Measurements from ENCODE around the gene HOGA1. TPM values are rescaled to one million over a fixed set of nuclear protein-coding genes. Genes with fewer than 3 reads are reported as not detected.

The HOGA1 gene
- total RNA-seq (2014; rRNA removed; shearing (Covaris generic); ENCODE audit: low replicate concordance) = 0.79 TPM in 1 of 2 replicates, not detected in the other

GRCh38 chr10:97584060-97584797 lies at the start of gene HOGA1:
HOGA1 (plus strand) TSS chr10:97584389; CDS start chr10:97584704, 315 bp downstream.
- no peaks in the 10 kb centered on the region for H3K27me3 ChIP-seq (ENCODE audit: low read length)
- no peak within 1 kb of the TSS for H3K9ac ChIP-seq (ENCODE audit: low read length)
- H3K27ac ChIP-seq (ENCODE audit: low read length) = no peak within 1 kb of the TSS
- H2AFZ ChIP-seq (ENCODE audit: low read length) = no peak within 1 kb of the TSS; the same call in 1 of the 2 replicates
- DNase-seq = peak; percentile 60
- H3K4me1 ChIP-seq (ENCODE audit: low read length) = no peaks in the 10 kb centered on the region
- no peaks in the 10 kb centered on the region for H3K9me3 ChIP-seq (ENCODE audit: low read length)
- H3K4me3 ChIP-seq (ENCODE audit: low read length) = no peak within 1 kb of the TSS
- H3K36me3 ChIP-seq (ENCODE audit: insufficient read depth, low read length) = no peaks in the 10 kb centered on the region
- no peaks in the 10 kb centered on the region for H3K9me2 ChIP-seq (replicated peaks; ENCODE audit: insufficient read depth, low read length)
- no peaks in the 10 kb centered on the region for H4K20me1 ChIP-seq (ENCODE audit: insufficient read depth, low read depth, low read length)
- H3K79me2 ChIP-seq (ENCODE audit: low read length) = no peaks in the 10 kb centered on the region
- H3K4me2 ChIP-seq (ENCODE audit: low read depth, low read length, poor library complexity, severe bottlenecking) = no peak within 1 kb of the TSS

GRCh38 chr10:97534746-97535367 lies 49.3 kb upstream of the HOGA1 start:
- no peak overlapping the region for H3K4me3 ChIP-seq (ENCODE audit: low read length)
- H3K4me2 ChIP-seq (ENCODE audit: low read depth, low read length, poor library complexity, severe bottlenecking) = no peak overlapping the region
- no peaks in the 10 kb centered on the region for H3K79me2 ChIP-seq (ENCODE audit: low read length)

GRCh38 chr10:97537186-97537869 lies 46.9 kb upstream of the HOGA1 start:
- H3K4me3 ChIP-seq (ENCODE audit: low read length) = no peak overlapping the region
- no peaks in the 10 kb centered on the region for H3K36me3 ChIP-seq (ENCODE audit: insufficient read depth, low read length)
- H3K4me1 ChIP-seq (ENCODE audit: low read length) = no peaks in the 10 kb centered on the region
- H3K79me2 ChIP-seq (ENCODE audit: low read length) = no peaks in the 10 kb centered on the region
- DNase-seq = no peak
- no peaks in the 10 kb centered on the region for H3K9me3 ChIP-seq (ENCODE audit: low read length)
- H4K20me1 ChIP-seq (ENCODE audit: insufficient read depth, low read depth, low read length) = no peaks in the 10 kb centered on the region
- no peaks in the 10 kb centered on the region for H3K27me3 ChIP-seq (ENCODE audit: low read length)
- H2AFZ ChIP-seq (ENCODE audit: low read length) = no peak overlapping the region
- H3K9me2 ChIP-seq (replicated peaks; ENCODE audit: insufficient read depth, low read length) = no peaks in the 10 kb centered on the region
- no peak overlapping the region for H3K9ac ChIP-seq (ENCODE audit: low read length)
- no peak overlapping the region for H3K27ac ChIP-seq (ENCODE audit: low read length)
- no peak overlapping the region for H3K4me2 ChIP-seq (ENCODE audit: low read depth, low read length, poor library complexity, severe bottlenecking)

More at GRCh38 chr10:97534746-97535367, 49.3 kb upstream of the HOGA1 start:
- Histone ChIP-seq H2AFZ (ENCODE audit: low read length) (no peak overlapping the region), H3K4me1 (ENCODE audit: low read length) (no peaks in the 10 kb centered on the region), H3K9me3 (ENCODE audit: low read length) (no peaks in the 10 kb centered on the region), H3K9ac (ENCODE audit: low read length) (no peak overlapping the region), H3K9me2 (replicated peaks; ENCODE audit: insufficient read depth, low read length) (no peaks in the 10 kb centered on the region), H3K27ac (ENCODE audit: low read length) (no peak overlapping the region), H4K20me1 (ENCODE audit: insufficient read depth, low read depth, low read length) (no peaks in the 10 kb centered on the region), H3K27me3 (ENCODE audit: low read length) (no peaks in the 10 kb centered on the region), H3K36me3 (ENCODE audit: insufficient read depth, low read length) (no peaks in the 10 kb centered on the region)
- peak; percentile 68 for DNase-seq

GRCh38 chr10:97538411-97538810 lies 45.8 kb upstream of the HOGA1 start:
- no peaks in the 10 kb centered on the region for H3K27me3 ChIP-seq (ENCODE audit: low read length)
- H2AFZ ChIP-seq (ENCODE audit: low read length) = no peak overlapping the region
- H3K4me3 ChIP-seq (ENCODE audit: low read length) = no peak overlapping the region
- no peaks in the 10 kb centered on the region; the same call in 1 of the 2 replicates for H3K4me1 ChIP-seq (ENCODE audit: low read length)
- no peak for DNase-seq
- H3K36me3 ChIP-seq (ENCODE audit: insufficient read depth, low read length) = no peaks in the 10 kb centered on the region
- H3K9me3 ChIP-seq (ENCODE audit: low read length) = no peaks in the 10 kb centered on the region
- no peaks in the 10 kb centered on the region for H3K9me2 ChIP-seq (replicated peaks; ENCODE audit: insufficient read depth, low read length)
- no peak overlapping the region for H3K9ac ChIP-seq (ENCODE audit: low read length)
- H4K20me1 ChIP-seq (ENCODE audit: insufficient read depth, low read depth, low read length) = no peaks in the 10 kb centered on the region
- H3K79me2 ChIP-seq (ENCODE audit: low read length) = no peaks in the 10 kb centered on the region
- H3K4me2 ChIP-seq (ENCODE audit: low read depth, low read length, poor library complexity, severe bottlenecking) = no peak overlapping the region
- no peak overlapping the region for H3K27ac ChIP-seq (ENCODE audit: low read length)

- Histone ChIP-seq H2AFZ (ENCODE audit: low read length) (no peak overlapping the region), H4K20me1 (ENCODE audit: insufficient read depth, low read depth, low read length) (no peaks in the 10 kb centered on the region), H3K79me2 (ENCODE audit: low read length) (no peaks in the 10 kb centered on the region), H3K27ac (ENCODE audit: low read length) (no peak overlapping the region), H3K9ac (ENCODE audit: low read length) (no peak overlapping the region), H3K27me3 (ENCODE audit: low read length) (no peaks in the 10 kb centered on the region), H3K4me2 (ENCODE audit: low read depth, low read length, poor library complexity, severe bottlenecking) (no peak overlapping the region), H3K4me3 (ENCODE audit: low read length) (no peak overlapping the region), H3K9me3 (ENCODE audit: low read length) (no peaks in the 10 kb centered on the region), H3K4me1 (ENCODE audit: low read length) (no peaks in the 10 kb centered on the region; the same call in 1 of the 2 replicates), H3K36me3 (ENCODE audit: insufficient read depth, low read length) (no peaks in the 10 kb centered on the region), H3K9me2 (replicated peaks; ENCODE audit: insufficient read depth, low read length) (no peaks in the 10 kb centered on the region)
- no peak for DNase-seq
These were observed 45.4 kb upstream of the HOGA1 start for GRCh38 chr10:97538839-97539238.

- Histone ChIP-seq H2AFZ (ENCODE audit: low read length) (no peak overlapping the region), H3K27me3 (ENCODE audit: low read length) (no peaks in the 10 kb centered on the region), H3K36me3 (ENCODE audit: insufficient read depth, low read length) (no peaks in the 10 kb centered on the region), H3K9me3 (ENCODE audit: low read length) (no peaks in the 10 kb centered on the region), H3K4me2 (ENCODE audit: low read depth, low read length, poor library complexity, severe bottlenecking) (no peak overlapping the region), H3K79me2 (ENCODE audit: low read length) (no peaks in the 10 kb centered on the region), H3K4me3 (ENCODE audit: low read length) (no peak overlapping the region), H3K4me1 (ENCODE audit: low read length) (no peaks in the 10 kb centered on the region; the same call in 1 of the 2 replicates), H4K20me1 (ENCODE audit: insufficient read depth, low read depth, low read length) (no peaks in the 10 kb centered on the region), H3K9me2 (replicated peaks; ENCODE audit: insufficient read depth, low read length) (no peaks in the 10 kb centered on the region), H3K9ac (ENCODE audit: low read length) (no peak overlapping the region), H3K27ac (ENCODE audit: low read length) (no peak overlapping the region)
- no peak for DNase-seq
These were observed 44.5 kb upstream of the HOGA1 start for GRCh38 chr10:97539523-97540200.

- Histone ChIP-seq H3K27ac (ENCODE audit: low read length) (no peak overlapping the region), H3K79me2 (ENCODE audit: low read length) (no peaks in the 10 kb centered on the region), H2AFZ (ENCODE audit: low read length) (no peak overlapping the region), H3K4me1 (ENCODE audit: low read length) (no peaks in the 10 kb centered on the region; the same call in 1 of the 2 replicates), H4K20me1 (ENCODE audit: insufficient read depth, low read depth, low read length) (no peaks in the 10 kb centered on the region), H3K9ac (ENCODE audit: low read length) (no peak overlapping the region), H3K9me3 (ENCODE audit: low read length) (no peaks in the 10 kb centered on the region), H3K36me3 (ENCODE audit: insufficient read depth, low read length) (no peaks in the 10 kb centered on the region), H3K4me2 (ENCODE audit: low read depth, low read length, poor library complexity, severe bottlenecking) (no peak overlapping the region), H3K4me3 (ENCODE audit: low read length) (no peak overlapping the region), H3K27me3 (ENCODE audit: low read length) (no peaks in the 10 kb centered on the region), H3K9me2 (replicated peaks; ENCODE audit: insufficient read depth, low read length) (no peaks in the 10 kb centered on the region)
- DNase-seq = no peak
These were observed 43.3 kb upstream of the HOGA1 start for GRCh38 chr10:97540669-97541500.
